ENCODE data around the gene BMP7. TPM values are rescaled to one million over a fixed set of nuclear protein-coding genes. Genes with fewer than 3 reads are reported as not detected.
"Not testable (repeated sequence)": the region's sequence is repeated elsewhere in the genome, so short reads cannot be mapped to it uniquely, and the experiment has no call there.

The BMP7 gene
- total RNA-seq, 3 donors from 2014 or later, result 1.7 to 2.8 (median 2.0) TPM

GRCh38 chr20:57244221-57244585 is 22.2 kb downstream of the BMP7 start:
- intact Hi-C loops (cut with DNase I, micrococcal nuclease), result no loop called here
- Histone ChIP-seq H3K4me3 (no peak overlapping the region), H3K9me3 (no peaks in the 10 kb centered on the region), H3K4me1 (ENCODE audit: low read depth) (no peaks in the 10 kb centered on the region), H3K36me3 (ENCODE audit: low read depth) (no peaks in the 10 kb centered on the region)
- TF ChIP-seq, protein P1, sequence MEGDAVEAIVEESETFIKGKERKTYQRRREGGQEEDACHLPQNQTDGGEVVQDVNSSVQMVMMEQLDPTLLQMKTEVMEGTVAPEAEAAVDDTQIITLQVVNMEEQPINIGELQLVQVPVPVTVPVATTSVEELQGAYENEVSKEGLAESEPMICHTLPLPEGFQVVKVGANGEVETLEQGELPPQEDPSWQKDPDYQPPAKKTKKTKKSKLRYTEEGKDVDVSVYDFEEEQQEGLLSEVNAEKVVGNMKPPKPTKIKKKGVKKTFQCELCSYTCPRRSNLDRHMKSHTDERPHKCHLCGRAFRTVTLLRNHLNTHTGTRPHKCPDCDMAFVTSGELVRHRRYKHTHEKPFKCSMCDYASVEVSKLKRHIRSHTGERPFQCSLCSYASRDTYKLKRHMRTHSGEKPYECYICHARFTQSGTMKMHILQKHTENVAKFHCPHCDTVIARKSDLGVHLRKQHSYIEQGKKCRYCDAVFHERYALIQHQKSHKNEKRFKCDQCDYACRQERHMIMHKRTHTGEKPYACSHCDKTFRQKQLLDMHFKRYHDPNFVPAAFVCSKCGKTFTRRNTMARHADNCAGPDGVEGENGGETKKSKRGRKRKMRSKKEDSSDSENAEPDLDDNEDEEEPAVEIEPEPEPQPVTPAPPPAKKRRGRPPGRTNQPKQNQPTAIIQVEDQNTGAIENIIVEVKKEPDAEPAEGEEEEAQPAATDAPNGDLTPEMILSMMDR (IDR thresholded peaks at IDR 0.05), result no peak
- ATAC-seq (no peak), DNase-seq (no peak)

GRCh38 chr20:57243480-57244220 is 22.8 kb downstream of the BMP7 start:
- ATAC-seq (no peak), DNase-seq (no peak)
- Histone ChIP-seq H3K4me1 (ENCODE audit: low read depth) (no peaks in the 10 kb centered on the region), H3K9me3 (no peaks in the 10 kb centered on the region), H3K4me3 (no peak overlapping the region), H3K36me3 (ENCODE audit: low read depth) (no peaks in the 10 kb centered on the region)
- intact Hi-C loops (cut with DNase I, micrococcal nuclease), result no loop called here
- TF ChIP-seq, protein P1 (IDR thresholded peaks at IDR 0.05), result no peak

- TF ChIP-seq, protein P1 (IDR thresholded peaks at IDR 0.05), result no peak
- intact Hi-C loops (cut with DNase I, micrococcal nuclease), result no loop called here
- DNase-seq (no peak), ATAC-seq (no peak)
- no peaks in the 10 kb centered on the region for H3K4me1 ChIP-seq (ENCODE audit: low read depth)
- no peaks in the 10 kb centered on the region for H3K9me3 ChIP-seq
- H3K36me3 ChIP-seq (ENCODE audit: low read depth), result no peaks in the 10 kb centered on the region
- H3K4me3 ChIP-seq, result no peak overlapping the region
These were observed 24.0 kb downstream of the BMP7 start for GRCh38 chr20:57242414-57242813.

- DNase-seq, result no peak
- Histone ChIP-seq H3K4me3 (no peak overlapping the region), H3K4me1 (ENCODE audit: low read depth) (no peaks in the 10 kb centered on the region), H3K9me3 (no peaks in the 10 kb centered on the region), H3K36me3 (ENCODE audit: low read depth) (no peaks in the 10 kb centered on the region)
- TF ChIP-seq, protein P1 (IDR thresholded peaks at IDR 0.05), result no peak
- no peak for ATAC-seq
- intact Hi-C loops (cut with DNase I, micrococcal nuclease), result no loop called here
These were observed 25.0 kb downstream of the BMP7 start for GRCh38 chr20:57241363-57241991.

- Histone ChIP-seq H3K9me3 (no peaks in the 10 kb centered on the region), H3K4me1 (ENCODE audit: low read depth) (no peaks in the 10 kb centered on the region), H3K36me3 (ENCODE audit: low read depth) (no peaks in the 10 kb centered on the region), H3K4me3 (no peak overlapping the region)
- DNase-seq (no peak), ATAC-seq (no peak)
- TF ChIP-seq, protein P1 (IDR thresholded peaks at IDR 0.05), result no peak
- intact Hi-C loops (cut with DNase I, micrococcal nuclease), result no loop called here
These were observed 25.7 kb downstream of the BMP7 start for GRCh38 chr20:57240581-57241362.

- intact Hi-C loops (cut with DNase I, micrococcal nuclease); DNase-seq; H3K36me3 ChIP-seq (ENCODE audit: low read depth); H3K4me1 ChIP-seq (ENCODE audit: low read depth); H3K4me3 ChIP-seq; H3K9me3 ChIP-seq; ATAC-seq: not testable (repeated sequence)
These were observed 26.7 kb downstream of the BMP7 start for GRCh38 chr20:57239725-57240124.

GRCh38 chr20:57239324-57239723 is 27.1 kb downstream of the BMP7 start:
- DNase-seq; H3K4me3 ChIP-seq; intact Hi-C loops (cut with DNase I, micrococcal nuclease); ATAC-seq; H3K9me3 ChIP-seq; H3K36me3 ChIP-seq (ENCODE audit: low read depth); H3K4me1 ChIP-seq (ENCODE audit: low read depth): not testable (repeated sequence)

Data from mucosa of descending colon (tissue), 3 donors.